Progenitor cell of endocrine pancreas (in vitro differentiated cells): ENCODE measurements around the gene CACNA2D1. TPM values are rescaled to one million over a fixed set of nuclear protein-coding genes. Genes with fewer than 3 reads are reported as not detected.
A peak's percentile ranks its signal among the peaks of the same experiment; 100 is the strongest.

Source experiments
- DNase-seq: peaks from one replicate; pipeline ENCODE4 v3.0.0; 2021; ENCODE audit warnings: low spot score; ENCODE audit not compliant: unreplicated experiment
- H3K27ac Mint-ChIP-seq: 2 replicates; pipeline ENCODE4 v1.8.0; 2021; ENCODE audit warnings: mild to moderate bottlenecking, moderate library complexity, mixed read lengths
- H3K27me3 Mint-ChIP-seq: 2 replicates; pipeline ENCODE4 v1.8.0; 2021; ENCODE audit warnings: mixed read lengths
- H3K36me3 Mint-ChIP-seq: 2 replicates; pipeline ENCODE4 v1.8.0; 2022; ENCODE audit warnings: mixed read lengths; ENCODE audit not compliant: insufficient read depth
- H3K4me1 Mint-ChIP-seq: 2 replicates; pipeline ENCODE4 v1.8.0; 2021; ENCODE audit warnings: low read depth, mixed read lengths
- H3K4me3 Mint-ChIP-seq: 2 replicates; pipeline ENCODE4 v1.8.0; 2021; ENCODE audit warnings: low read depth, mild to moderate bottlenecking, moderate library complexity, mixed read lengths
- H3K9me3 Mint-ChIP-seq: 2 replicates; pipeline ENCODE4 v1.8.0; 2021; ENCODE audit warnings: low read depth, mixed read lengths
- total RNA-seq: library from RNA; stranded (reverse); gene quantifications from 2 replicates; pipeline ENCODE4 v1.2.1, GENCODE V29; 2021
- TF ChIP-seq, protein P1 (sequence below): fragments of 200-600 bp; sonication (generic); IDR thresholded peaks from one replicate; pipeline ENCODE4 v1.5.0; 2021; ENCODE audit warnings: antibody characterized with exemption, mild to moderate bottlenecking; ENCODE audit not compliant: unreplicated experiment

Gene CACNA2D1
- total RNA-seq, 1 donor from 2014 or later: 25.1 TPM

DNA sequence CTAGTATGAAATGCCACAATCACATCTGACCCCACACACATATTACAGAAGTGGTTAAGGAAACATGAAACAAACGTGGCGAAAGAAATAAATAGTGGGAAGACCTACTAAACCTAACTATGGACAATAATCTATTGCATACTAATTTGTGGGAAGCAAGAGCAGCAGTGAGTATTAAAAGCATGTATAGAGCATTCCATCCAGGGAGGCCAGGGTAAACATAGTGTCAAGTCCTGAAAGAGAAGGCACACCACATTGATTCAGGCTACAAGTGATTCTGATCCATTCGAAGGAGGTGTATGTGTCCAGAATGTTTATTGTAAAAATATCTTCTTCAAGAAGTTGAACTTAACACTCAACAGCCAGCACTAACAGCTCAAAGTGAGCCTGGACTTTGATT lies 29.2 kb downstream of the CACNA2D1 start:
- no peak overlapping the region for H3K27ac Mint-ChIP-seq
- TF ChIP-seq, protein P1, sequence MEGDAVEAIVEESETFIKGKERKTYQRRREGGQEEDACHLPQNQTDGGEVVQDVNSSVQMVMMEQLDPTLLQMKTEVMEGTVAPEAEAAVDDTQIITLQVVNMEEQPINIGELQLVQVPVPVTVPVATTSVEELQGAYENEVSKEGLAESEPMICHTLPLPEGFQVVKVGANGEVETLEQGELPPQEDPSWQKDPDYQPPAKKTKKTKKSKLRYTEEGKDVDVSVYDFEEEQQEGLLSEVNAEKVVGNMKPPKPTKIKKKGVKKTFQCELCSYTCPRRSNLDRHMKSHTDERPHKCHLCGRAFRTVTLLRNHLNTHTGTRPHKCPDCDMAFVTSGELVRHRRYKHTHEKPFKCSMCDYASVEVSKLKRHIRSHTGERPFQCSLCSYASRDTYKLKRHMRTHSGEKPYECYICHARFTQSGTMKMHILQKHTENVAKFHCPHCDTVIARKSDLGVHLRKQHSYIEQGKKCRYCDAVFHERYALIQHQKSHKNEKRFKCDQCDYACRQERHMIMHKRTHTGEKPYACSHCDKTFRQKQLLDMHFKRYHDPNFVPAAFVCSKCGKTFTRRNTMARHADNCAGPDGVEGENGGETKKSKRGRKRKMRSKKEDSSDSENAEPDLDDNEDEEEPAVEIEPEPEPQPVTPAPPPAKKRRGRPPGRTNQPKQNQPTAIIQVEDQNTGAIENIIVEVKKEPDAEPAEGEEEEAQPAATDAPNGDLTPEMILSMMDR: no peak

DNA sequence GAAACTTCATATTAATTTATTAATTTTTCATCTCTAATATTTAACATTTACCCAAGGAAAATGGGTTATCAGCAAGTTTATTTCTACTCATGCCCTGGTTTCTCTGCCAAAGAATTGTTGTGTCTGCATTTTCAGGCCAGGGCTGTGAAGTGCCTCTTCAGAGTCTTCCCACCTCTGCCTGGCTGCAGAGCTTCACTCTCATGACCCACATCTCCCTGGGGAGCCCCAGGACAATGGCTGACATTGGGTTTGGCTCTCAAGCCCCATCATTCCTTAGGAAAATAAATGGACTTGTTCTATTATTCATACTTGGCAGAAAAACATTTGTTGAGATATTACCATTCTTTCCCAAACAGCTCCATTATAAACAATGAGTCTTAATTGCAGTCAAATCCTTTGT lies 30.3 kb downstream of the CACNA2D1 start:
- H3K27ac Mint-ChIP-seq: peak overlapping the region; percentile 20
- H3K9me3 Mint-ChIP-seq: no peaks in the 10 kb centered on the region
- H3K4me3 Mint-ChIP-seq: no peak overlapping the region
- no peaks in the 10 kb centered on the region for H3K36me3 Mint-ChIP-seq
- TF ChIP-seq, protein P1: no peak
- H3K4me1 Mint-ChIP-seq: peaks cover 3% of the 10 kb centered on the region
- no peak for DNase-seq
- H3K27me3 Mint-ChIP-seq: no peaks in the 10 kb centered on the region

More for the DNA sequence above, 29.2 kb downstream of the CACNA2D1 start:
- no peaks in the 10 kb centered on the region for H3K36me3 Mint-ChIP-seq
- H3K27me3 Mint-ChIP-seq: no peaks in the 10 kb centered on the region
- peaks cover 3% of the 10 kb centered on the region for H3K4me1 Mint-ChIP-seq
- no peaks in the 10 kb centered on the region for H3K9me3 Mint-ChIP-seq
- no peak overlapping the region for H3K4me3 Mint-ChIP-seq
- DNase-seq: no peak

DNA sequence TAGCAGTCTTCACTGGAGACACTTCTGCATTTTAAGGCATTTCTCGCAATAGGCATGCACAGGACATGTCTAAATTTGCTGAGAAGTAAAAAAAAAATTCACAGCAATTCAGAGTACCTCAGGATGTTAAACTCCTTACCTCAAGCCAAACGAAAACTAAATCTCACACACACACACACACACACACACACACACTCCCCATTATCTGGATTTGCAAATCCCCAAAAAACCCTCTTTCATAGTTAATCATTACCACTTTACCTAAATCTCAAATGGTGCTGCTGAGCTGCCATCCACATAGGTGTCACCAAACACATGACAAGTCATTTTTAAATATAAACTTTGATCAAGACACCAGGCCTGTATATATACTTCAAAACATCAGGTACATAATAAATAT lies 31.8 kb downstream of the CACNA2D1 start:
- no peak overlapping the region for H3K27ac Mint-ChIP-seq
- TF ChIP-seq, protein P1: no peak

DNA sequence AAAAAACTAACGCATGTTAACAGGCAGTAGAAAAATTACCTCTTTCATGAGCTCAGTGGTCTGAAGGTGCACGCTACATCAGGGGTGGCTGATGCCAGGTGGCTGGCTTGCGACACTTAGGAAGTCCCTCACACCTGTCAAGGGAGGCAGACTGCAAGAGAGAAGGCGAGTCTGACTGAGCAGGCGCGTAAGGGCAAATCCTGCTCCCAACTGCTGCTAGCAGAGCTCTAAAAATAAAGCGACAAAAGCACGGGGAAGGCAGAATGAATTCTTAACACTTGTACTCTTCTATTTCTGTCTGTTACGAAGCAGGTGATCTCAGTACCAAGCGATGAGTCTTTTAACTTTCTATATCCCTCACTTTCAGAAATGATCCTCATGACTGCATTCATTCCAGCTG lies 33.1 kb downstream of the CACNA2D1 start:
- TF ChIP-seq, protein P1: no peak
- Mint-ChIP-seq H3K27me3 (no peaks in the 10 kb centered on the region), H3K9me3 (no peaks in the 10 kb centered on the region), H3K27ac (no peak overlapping the region), H3K36me3 (no peaks in the 10 kb centered on the region), H3K4me1 (peaks cover 3% of the 10 kb centered on the region), H3K4me3 (no peak overlapping the region)
- no peak for DNase-seq

More for the DNA sequence above, 31.8 kb downstream of the CACNA2D1 start:
- no peaks in the 10 kb centered on the region for H3K27me3 Mint-ChIP-seq
- H3K9me3 Mint-ChIP-seq: no peaks in the 10 kb centered on the region
- no peak overlapping the region for H3K4me3 Mint-ChIP-seq
- DNase-seq: no peak
- H3K4me1 Mint-ChIP-seq: peaks cover 3% of the 10 kb centered on the region
- H3K36me3 Mint-ChIP-seq: no peaks in the 10 kb centered on the region

DNA sequence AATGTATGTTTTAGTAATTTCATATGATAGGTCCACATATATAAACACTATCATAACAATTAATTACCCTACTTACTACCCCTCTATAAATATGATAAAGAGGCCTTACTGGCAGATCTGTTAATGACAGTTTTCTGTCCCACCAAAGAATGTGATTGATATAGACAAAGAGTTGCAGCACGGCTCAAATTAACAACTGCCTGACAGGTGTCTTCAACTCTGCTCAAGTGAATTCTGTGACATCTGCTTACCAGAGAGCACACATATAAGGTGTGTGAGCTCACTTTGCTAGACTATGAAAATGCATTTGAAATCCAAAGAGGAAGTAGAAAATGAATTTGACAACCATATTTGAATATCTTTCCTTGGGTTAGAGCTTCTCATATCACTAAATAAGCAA lies 36.6 kb downstream of the CACNA2D1 start:
- peaks cover 2% of the 10 kb centered on the region for H3K4me1 Mint-ChIP-seq
- H3K27ac Mint-ChIP-seq: no peak overlapping the region
- H3K27me3 Mint-ChIP-seq: no peaks in the 10 kb centered on the region
- DNase-seq: no peak
- TF ChIP-seq, protein P1: no peak
- H3K9me3 Mint-ChIP-seq: no peaks in the 10 kb centered on the region
- no peaks in the 10 kb centered on the region for H3K36me3 Mint-ChIP-seq
- no peak overlapping the region for H3K4me3 Mint-ChIP-seq
